ENCODE data around the gene EBF3.

The EBF3 gene

GRCh38 chr10:129942936-129943715 is 20.9 kb downstream of the EBF3 start:
- DNase-seq: no peak

- no peak for DNase-seq
These were observed 21.7 kb downstream of the EBF3 start for GRCh38 chr10:129942391-129942790.

- no peak for DNase-seq
These were observed 22.1 kb downstream of the EBF3 start for GRCh38 chr10:129942019-129942277.

- DNase-seq: no peak
These were observed 22.7 kb downstream of the EBF3 start for GRCh38 chr10:129941199-129942018.

- no peak for DNase-seq
These were observed 23.4 kb downstream of the EBF3 start for GRCh38 chr10:129940617-129941198.

GRCh38 chr10:129939416-129940275 is 24.4 kb downstream of the EBF3 start:
- DNase-seq: no peak

GRCh38 chr10:129938460-129938859 is 25.6 kb downstream of the EBF3 start:
- no peak for DNase-seq

GRCh38 chr10:129937351-129937751 is 26.7 kb downstream of the EBF3 start:
- DNase-seq: no peak

- DNase-seq: no peak
These were observed 27.2 kb downstream of the EBF3 start for GRCh38 chr10:129936923-129937300.

- no peak for DNase-seq
These were observed 27.7 kb downstream of the EBF3 start for GRCh38 chr10:129936266-129936922.

- peak; percentile 45 for DNase-seq
These were observed 28.3 kb downstream of the EBF3 start for GRCh38 chr10:129935867-129936152.

GRCh38 chr10:129935102-129935866 is 28.8 kb downstream of the EBF3 start:
- DNase-seq: no peak

- DNase-seq: no peak
These were observed 29.7 kb downstream of the EBF3 start for GRCh38 chr10:129934196-129934925.

GRCh38 chr10:129933456-129934092 is 30.5 kb downstream of the EBF3 start:
- DNase-seq: no peak

- DNase-seq: no peak
These were observed 31.2 kb downstream of the EBF3 start for GRCh38 chr10:129932751-129933433.

GRCh38 chr10:129932182-129932581 is 31.9 kb downstream of the EBF3 start:
- DNase-seq: no peak

GRCh38 chr10:129929343-129930292 is 34.5 kb downstream of the EBF3 start:
- DNase-seq: no peak

- DNase-seq: no peak
These were observed 36.5 kb downstream of the EBF3 start for GRCh38 chr10:129927351-129928120.
